ENCODE data around the gene TAOK1. TPM values are rescaled to one million over a fixed set of nuclear protein-coding genes. Genes with fewer than 3 reads are reported as not detected.

TAOK1 gene
- total and polyA plus RNA-seq, 9 of the 15 experiments (the other 6 are each of a cell fraction or from before 2014, with no cell fraction given), result 3.2 to 33.1 (median 16.5) TPM

DNA sequence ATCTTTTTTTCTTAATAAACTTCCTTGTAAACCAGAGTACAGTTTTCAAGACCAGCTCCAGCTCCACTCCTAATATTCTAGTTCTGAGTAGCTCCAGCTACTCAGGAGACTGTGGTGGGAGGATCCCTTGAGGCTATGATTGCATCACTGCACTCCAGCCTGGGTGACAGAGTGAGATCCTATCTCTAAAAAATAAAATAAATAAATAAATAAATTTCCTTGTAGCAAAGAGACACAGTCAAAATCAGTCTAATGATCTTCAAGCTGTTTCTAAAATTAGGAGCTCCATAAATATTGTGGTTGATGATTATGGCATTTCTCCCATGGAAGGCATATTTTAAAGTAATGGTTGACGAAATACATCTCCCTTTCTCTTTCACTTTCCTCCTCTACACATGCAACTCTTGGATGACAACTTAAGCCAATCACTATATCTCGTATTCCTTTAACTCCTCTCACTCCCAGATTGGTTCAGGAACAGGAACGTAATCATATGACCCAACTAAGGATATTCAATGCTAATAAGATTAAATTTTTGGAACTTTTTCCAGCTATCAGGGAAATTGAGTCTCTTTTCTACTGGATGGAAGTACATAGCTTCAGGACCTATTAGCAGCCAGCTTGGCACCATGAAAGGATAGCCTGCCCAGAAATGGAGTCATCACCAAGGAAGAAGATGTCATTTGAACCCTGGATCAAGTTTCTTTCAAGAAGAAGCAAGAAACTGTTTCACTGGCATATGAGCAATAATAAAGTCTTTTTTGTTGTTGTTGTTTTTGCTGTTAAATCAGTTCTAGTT lies 42.1 kb upstream of the TAOK1 start (continued):
- TF ChIP-seq DPF2 (IDR thresholded peaks at IDR 0.05) (0 out of 2 replicates have a peak, but pooled peaks have one; percentile 36), TCFL5 (CRISPR knock-in tag; conservative IDR thresholded peaks at IDR 0.05) (no peak), ARID1B (IDR thresholded peaks at IDR 0.05) (peak; percentile 31; the same call in 1 of the 2 replicates), HDGF (IDR thresholded peaks at IDR 0.05) (no peak), TRIM24 (IDR thresholded peaks at IDR 0.05) (peak; percentile 17 to 79; a peak in 2 of 4 replicates), ATF7 (IDR thresholded peaks at IDR 0.05) (peak; percentile 79), L3MBTL2 (IDR thresholded peaks at IDR 0.05) (0 out of 2 replicates have a peak, but pooled peaks have one; percentile 16), CEBPG (CRISPR knock-in tag; IDR thresholded peaks at IDR 0.05) (peak; percentile 28; the same call in 1 of the 2 replicates), CEBPG (tag; conservative IDR thresholded peaks at IDR 0.05 in 1 of 2, IDR thresholded peaks at IDR 0.05 in 1 of 2) (peak; percentile 93 to 99), JUN (IDR thresholded peaks at IDR 0.05; ENCODE audit: borderline replicate concordance, low read depth, low read length) (0 out of 2 replicates have a peak, but pooled peaks have one; percentile 26), JUN (CRISPR knock-in tag; IDR thresholded peaks at IDR 0.05; ENCODE audit: borderline replicate concordance) (no peak), YY1 (IDR thresholded peaks at IDR 0.05; ENCODE audit: borderline replicate concordance in 1 of 3, control insufficient read depth in 1 of 3, extremely low read depth in 1 of 3, insufficient read depth in 3 of 3, insufficient read length in 1 of 3, insufficient replicate concordance in 2 of 3, low read depth in 1 of 3, low read length in 2 of 3) (no peak), SMARCE1 (IDR thresholded peaks at IDR 0.05) (0 out of 2 replicates have a peak, but pooled peaks have one; percentile 21), JUND (IDR thresholded peaks at IDR 0.05; ENCODE audit: borderline replicate concordance, low read depth, low read length) (peak; percentile 70), JUND (tag; IDR thresholded peaks at IDR 0.05; ENCODE audit: borderline replicate concordance, low read depth, low read length) (no peak; the same call in 2 of the 3 replicates)
- TF ChIP-seq, protein P1, sequence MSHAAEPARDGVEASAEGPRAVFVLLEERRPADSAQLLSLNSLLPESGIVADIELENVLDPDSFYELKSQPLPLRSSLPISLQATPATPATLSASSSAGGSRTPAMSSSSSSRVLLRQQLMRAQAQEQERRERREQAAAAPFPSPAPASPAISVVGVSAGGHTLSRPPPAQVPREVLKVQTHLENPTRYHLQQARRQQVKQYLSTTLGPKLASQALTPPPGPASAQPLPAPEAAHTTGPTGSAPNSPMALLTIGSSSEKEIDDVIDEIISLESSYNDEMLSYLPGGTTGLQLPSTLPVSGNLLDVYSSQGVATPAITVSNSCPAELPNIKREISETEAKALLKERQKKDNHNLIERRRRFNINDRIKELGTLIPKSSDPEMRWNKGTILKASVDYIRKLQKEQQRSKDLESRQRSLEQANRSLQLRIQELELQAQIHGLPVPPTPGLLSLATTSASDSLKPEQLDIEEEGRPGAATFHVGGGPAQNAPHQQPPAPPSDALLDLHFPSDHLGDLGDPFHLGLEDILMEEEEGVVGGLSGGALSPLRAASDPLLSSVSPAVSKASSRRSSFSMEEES (CRISPR knock-in tag; IDR thresholded peaks at IDR 0.05), result no peak
- TF ChIP-seq, protein P2, sequence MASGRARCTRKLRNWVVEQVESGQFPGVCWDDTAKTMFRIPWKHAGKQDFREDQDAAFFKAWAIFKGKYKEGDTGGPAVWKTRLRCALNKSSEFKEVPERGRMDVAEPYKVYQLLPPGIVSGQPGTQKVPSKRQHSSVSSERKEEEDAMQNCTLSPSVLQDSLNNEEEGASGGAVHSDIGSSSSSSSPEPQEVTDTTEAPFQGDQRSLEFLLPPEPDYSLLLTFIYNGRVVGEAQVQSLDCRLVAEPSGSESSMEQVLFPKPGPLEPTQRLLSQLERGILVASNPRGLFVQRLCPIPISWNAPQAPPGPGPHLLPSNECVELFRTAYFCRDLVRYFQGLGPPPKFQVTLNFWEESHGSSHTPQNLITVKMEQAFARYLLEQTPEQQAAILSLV (tag; IDR thresholded peaks at IDR 0.05), result 0 out of 2 replicates have a peak, but pooled peaks have one; percentile 26
- TF ChIP-seq, protein P3, sequence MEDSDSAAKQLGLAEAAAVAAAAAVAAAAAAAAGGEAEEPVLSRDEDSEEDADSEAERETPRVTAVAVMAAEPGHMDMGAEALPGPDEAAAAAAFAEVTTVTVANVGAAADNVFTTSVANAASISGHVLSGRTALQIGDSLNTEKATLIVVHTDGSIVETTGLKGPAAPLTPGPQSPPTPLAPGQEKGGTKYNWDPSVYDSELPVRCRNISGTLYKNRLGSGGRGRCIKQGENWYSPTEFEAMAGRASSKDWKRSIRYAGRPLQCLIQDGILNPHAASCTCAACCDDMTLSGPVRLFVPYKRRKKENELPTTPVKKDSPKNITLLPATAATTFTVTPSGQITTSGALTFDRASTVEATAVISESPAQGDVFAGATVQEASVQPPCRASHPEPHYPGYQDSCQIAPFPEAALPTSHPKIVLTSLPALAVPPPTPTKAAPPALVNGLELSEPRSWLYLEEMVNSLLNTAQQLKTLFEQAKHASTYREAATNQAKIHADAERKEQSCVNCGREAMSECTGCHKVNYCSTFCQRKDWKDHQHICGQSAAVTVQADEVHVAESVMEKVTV (CRISPR knock-in tag; IDR thresholded peaks at IDR 0.05), result no peak
- TF ChIP-seq, protein P4, sequence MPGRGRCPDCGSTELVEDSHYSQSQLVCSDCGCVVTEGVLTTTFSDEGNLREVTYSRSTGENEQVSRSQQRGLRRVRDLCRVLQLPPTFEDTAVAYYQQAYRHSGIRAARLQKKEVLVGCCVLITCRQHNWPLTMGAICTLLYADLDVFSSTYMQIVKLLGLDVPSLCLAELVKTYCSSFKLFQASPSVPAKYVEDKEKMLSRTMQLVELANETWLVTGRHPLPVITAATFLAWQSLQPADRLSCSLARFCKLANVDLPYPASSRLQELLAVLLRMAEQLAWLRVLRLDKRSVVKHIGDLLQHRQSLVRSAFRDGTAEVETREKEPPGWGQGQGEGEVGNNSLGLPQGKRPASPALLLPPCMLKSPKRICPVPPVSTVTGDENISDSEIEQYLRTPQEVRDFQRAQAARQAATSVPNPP (IDR thresholded peaks at IDR 0.05; ENCODE audit: borderline replicate concordance, insufficient read depth, insufficient read length), result no peak
- TF ChIP-seq, protein P5, sequence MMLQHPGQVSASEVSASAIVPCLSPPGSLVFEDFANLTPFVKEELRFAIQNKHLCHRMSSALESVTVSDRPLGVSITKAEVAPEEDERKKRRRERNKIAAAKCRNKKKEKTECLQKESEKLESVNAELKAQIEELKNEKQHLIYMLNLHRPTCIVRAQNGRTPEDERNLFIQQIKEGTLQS (IDR thresholded peaks at IDR 0.05), result peak; percentile 97
- TF ChIP-seq, protein P5 (CRISPR knock-in tag; conservative IDR thresholded peaks at IDR 0.05), result no peak

Data from K562 (cell line).